Motor neuron (in vitro differentiated cells): ENCODE measurements around the gene WWOX. TPM values are rescaled to one million over a fixed set of nuclear protein-coding genes. Genes with fewer than 3 reads are reported as not detected.

Source experiments
- ATAC-seq, 8 experiments: fragments of 200-7000 bp; cut with Tn5 transposase; replicated peaks in 6 of 8; 2 replicates each; pipeline ENCODE4 v1.8.0; 2021; ENCODE audit warnings: mild to moderate bottlenecking in 8 of 8, moderate library complexity in 8 of 8
- H3K27ac ChIP-seq, 2 donors: fragments of 250-450 bp; sonication (Bioruptor Pico); 2 replicates each; pipeline ENCODE4 v1.9.0; 2021; ENCODE audit warnings: antibody characterized with exemption in 2 of 2, mild to moderate bottlenecking in 2 of 2, moderate library complexity in 1 of 2
- H3K4me1 ChIP-seq, 2 donors: fragments of 250-450 bp; sonication (Bioruptor Pico); replicated peaks in 1 of 2; 2 replicates each; pipeline ENCODE4 v1.6.1; 2021; ENCODE audit warnings: antibody characterized with exemption in 2 of 2, mild to moderate bottlenecking in 2 of 2, moderate library complexity in 1 of 2
- H3K4me3 ChIP-seq, 5 donors: fragments of 250-450 bp; sonication (Bioruptor Pico); 2 replicates each; pipeline ENCODE4 v1.9.0; 2021; ENCODE audit warnings: antibody characterized with exemption in 5 of 5, mild to moderate bottlenecking in 5 of 5, moderate library complexity in 4 of 5
- WGBS, 10 experiments: fragments of 450-650 bp; shearing (Covaris generic); methylation state at CpG; one replicate each; pipeline ENCODE4 v1.0.0; 2022; 5-methylcytosine and 5-hydroxymethylcytosine counted together
- in situ Hi-C, 9 experiments: fragments of 400-800 bp; cut with MboI; loops; one replicate each; pipeline ENCODE4 v1.15.0; 2021; ENCODE audit warnings: low sequenced_read_pairs in 9 of 9, low pct_unique_long_range_greater_than_20kb in 2 of 9; ENCODE audit not compliant: unreplicated experiment in 9 of 9
- total RNA-seq, 8 experiments: library from RNA; unstranded; fragments of 300-600 nt; gene quantifications; 2 replicates each; pipeline versions ENCODE4 v1.2.3 to v1.2.4, GENCODE V29; 2022

The WWOX gene
- total RNA-seq, 8 experiments from 2014 or later: 10.3 to 27.8 (median 12.3) TPM

DNA sequence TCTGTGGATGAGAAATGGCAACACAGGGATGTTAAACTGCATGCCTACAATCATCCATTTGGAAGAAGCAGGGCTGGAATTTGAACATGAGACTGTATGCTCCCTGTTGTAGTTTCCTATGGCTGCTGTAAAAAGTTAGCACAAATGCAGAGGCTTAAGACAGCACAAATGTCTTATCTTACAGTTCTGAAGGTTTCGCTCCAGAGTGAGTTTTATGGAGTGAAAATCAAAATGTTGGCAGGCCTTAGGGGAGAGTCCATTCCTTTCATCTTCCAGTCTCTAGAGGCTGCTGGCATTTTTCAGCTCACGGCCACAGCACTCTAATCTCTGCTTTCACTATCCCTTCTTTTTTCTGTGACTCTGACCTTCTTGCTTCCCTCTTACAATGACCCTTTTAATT, 660.1 kb downstream of the WWOX start:
- in situ Hi-C loops: no loop called here
- Histone ChIP-seq H3K4me3 (no peak overlapping the region), H3K27ac (no peak overlapping the region), H3K4me1 (peaks cover 5% of the 10 kb centered on the region in 2 donors)
- WGBS, 10 experiments: 20 to 100% (median 90%) methylated on average over 1 to 2 of the region's 2 CpGs; no CpG with 5 or more reads in 1 of the 10 experiments
- ATAC-seq: no peak

DNA sequence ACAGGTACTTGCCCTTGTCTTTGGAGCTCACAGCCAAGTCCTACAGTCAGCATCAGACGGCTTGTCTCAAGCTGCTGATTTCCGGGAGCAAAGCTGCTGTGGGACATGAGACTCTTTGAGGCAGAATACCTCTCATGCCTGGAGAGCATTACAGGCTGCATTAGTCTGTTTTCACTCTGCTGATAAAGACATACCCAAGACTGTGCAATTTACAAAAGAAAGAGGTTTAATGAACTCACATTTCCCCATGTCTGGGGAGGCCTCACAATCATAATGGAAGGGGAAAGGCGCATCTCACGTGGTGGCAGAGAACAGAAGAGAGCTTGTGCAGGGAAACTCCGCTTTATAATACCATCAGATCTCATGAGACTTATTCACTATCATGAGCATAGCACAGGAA, 661.2 kb downstream of the WWOX start:
- Histone ChIP-seq H3K27ac (no peak overlapping the region), H3K4me1 (peaks cover 3 to 5% of the 10 kb centered on the region in 2 donors), H3K4me3 (no peak overlapping the region)
- ATAC-seq: peak in 4 of 8 experiments; percentile 29 to 94 (median 86)
- 40 to 100% (median 73%) methylated on average over 1 to 4 of the region's 5 CpGs; no CpG with 5 or more reads in 5 of the 10 experiments for WGBS, 10 experiments
- in situ Hi-C loops: no loop called here

DNA sequence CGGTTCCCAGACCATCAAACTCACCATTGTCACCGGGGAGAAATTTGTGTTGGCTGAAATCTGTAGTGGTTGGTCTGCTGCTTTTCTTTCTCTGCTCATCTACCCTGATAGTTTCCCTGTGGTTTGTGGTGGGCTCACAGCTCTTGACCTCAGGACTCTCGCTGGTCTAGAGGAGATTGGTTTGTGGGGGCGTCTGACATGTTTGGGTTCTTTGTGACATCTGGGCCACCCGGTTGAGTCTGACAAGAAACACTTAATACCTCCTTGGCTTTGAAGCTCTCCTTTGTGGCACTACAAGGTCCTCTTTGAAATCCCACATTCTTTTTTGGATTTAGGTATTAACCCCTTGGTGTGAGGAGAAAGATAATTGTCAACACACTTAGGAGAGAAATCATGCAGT, 662.0 kb downstream of the WWOX start:
- ATAC-seq: no peak
- in situ Hi-C loops: no loop called here
- peaks cover 3 to 5% of the 10 kb centered on the region in 2 donors for H3K4me1 ChIP-seq
- H3K4me3 ChIP-seq: no peak overlapping the region
- WGBS, 10 experiments: 14 to 100% (median 85%) methylated on average over 2 to 4 of the region's 5 CpGs; no CpG with 5 or more reads in 4 of the 10 experiments
- no peak overlapping the region for H3K27ac ChIP-seq

DNA sequence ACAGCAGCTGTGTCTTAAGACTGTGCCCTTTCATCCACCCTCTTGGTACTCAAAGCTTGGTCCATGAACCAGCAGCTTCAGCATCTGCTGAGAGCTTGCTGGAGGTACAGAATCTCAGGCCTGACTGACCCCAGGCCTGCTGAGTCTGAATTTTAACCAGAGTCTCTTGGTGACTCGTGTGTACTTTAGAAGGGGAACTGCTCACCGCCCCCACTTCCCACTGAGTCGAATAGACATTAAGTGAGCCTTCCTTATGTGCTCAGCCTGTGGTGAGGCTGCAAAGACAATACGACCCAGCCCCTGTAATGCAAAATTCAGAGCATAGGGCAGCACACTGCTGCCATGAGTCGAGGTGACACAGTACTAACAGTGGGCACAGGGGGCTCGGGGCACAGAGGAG, 662.8 kb downstream of the WWOX start:
- in situ Hi-C loops: no loop called here

DNA sequence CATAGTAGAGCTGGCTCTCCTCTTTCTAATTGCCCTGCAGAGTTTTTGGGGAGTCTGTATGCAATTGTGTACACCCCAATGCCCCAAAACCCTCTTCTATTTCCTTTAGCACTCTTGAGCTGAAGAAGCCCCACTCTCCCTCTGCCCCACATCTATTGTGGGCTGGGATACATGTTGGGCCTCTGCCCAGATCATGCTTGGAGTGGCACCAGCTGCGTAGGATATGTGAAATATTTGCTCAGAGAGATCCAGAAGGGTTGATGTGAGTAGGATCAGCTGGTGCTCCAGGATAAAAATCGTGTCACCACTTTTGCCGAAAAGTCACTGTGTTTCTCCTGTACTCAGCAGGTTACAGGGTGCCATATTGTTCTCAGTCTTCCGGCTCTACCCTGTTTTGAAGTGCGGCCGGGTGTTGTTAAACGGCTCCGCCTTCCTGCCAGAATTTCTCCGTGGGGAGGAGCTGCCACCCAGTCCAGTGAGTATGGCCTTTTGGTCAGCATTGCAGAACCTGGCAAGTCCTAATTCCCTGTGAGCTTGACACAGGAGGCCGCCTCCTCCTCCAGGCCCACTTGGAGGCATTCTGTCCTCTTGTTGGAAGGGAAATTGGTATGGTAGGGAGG, 664.5 kb downstream of the WWOX start:
- in situ Hi-C loops: no loop called here
- H3K4me3 ChIP-seq: no peak overlapping the region
- no peak for ATAC-seq
- peaks cover 0 to 3% of the 10 kb centered on the region in 2 donors for H3K4me1 ChIP-seq
- no peak overlapping the region for H3K27ac ChIP-seq
- WGBS, 10 experiments: 67 to 100% (median 79%) methylated on average over 1 to 5 of the region's 10 CpGs; no CpG with 5 or more reads in 2 of the 10 experiments

More for the DNA sequence above, 662.8 kb downstream of the WWOX start:
- Histone ChIP-seq H3K4me1 (peaks cover 3 to 5% of the 10 kb centered on the region in 2 donors), H3K4me3 (no peak overlapping the region), H3K27ac (no peak overlapping the region)
- WGBS, 10 experiments: 0 to 37% methylated on average over 1 to 4 of the region's 6 CpGs; no CpG with 5 or more reads in 8 of the 10 experiments
- ATAC-seq: no peak

DNA sequence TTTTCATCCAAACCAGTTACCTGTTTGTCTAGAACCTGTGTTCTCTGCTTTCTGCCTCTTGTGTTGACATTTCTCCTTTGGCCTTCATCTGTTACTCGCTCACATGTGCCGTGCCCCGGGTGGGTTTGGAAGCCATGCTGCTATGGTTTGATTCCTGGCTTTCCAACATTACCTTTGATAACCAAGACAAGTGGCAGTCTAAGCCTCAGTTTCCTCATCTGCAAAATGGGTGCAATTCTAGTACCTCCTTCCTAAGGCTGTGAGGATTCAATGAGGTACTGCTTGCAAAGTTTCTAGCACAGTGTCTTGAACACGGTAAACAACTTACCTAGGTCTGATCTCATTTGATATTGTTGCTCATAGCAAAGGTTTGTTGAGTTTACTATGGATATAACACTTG, 665.0 kb downstream of the WWOX start:
- H3K4me3 ChIP-seq: no peak overlapping the region
- no peaks in the 10 kb centered on the region for H3K4me1 ChIP-seq
- no peak for ATAC-seq
- no peak overlapping the region for H3K27ac ChIP-seq
- WGBS, 10 experiments: 20 to 100% (median 90%) methylated on average over 1 to 4 of the region's 4 CpGs; no CpG with 5 or more reads in 1 of the 10 experiments
- in situ Hi-C loops: no loop called here

DNA sequence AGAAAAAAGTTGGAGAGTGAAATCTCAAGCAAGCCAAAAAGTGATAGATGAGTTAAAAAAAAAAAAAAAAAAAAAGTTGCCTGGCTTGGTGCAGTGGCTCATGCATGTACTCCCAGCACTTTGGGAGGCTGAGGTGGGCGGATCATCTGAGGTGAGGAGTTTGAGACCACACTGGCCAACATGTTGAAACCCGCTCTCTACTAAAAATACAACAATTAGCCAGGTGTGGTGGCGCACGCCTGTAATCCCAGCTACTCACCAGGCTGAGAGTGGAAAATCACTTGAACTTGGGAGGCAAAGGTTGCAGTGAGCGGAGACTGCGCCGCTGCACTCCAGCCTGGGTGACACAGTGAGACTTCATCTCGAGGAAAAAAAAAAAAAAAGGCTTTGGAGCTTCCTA, 668.8 kb downstream of the WWOX start:
- no peak overlapping the region for H3K4me3 ChIP-seq
- in situ Hi-C loops: no loop called here
- 29 to 100% (median 94%) methylated on average over 1 to 8 of the region's 8 CpGs for WGBS, 10 experiments
- H3K27ac ChIP-seq: no peak overlapping the region
- no peak for ATAC-seq
- H3K4me1 ChIP-seq: no peaks in the 10 kb centered on the region

DNA sequence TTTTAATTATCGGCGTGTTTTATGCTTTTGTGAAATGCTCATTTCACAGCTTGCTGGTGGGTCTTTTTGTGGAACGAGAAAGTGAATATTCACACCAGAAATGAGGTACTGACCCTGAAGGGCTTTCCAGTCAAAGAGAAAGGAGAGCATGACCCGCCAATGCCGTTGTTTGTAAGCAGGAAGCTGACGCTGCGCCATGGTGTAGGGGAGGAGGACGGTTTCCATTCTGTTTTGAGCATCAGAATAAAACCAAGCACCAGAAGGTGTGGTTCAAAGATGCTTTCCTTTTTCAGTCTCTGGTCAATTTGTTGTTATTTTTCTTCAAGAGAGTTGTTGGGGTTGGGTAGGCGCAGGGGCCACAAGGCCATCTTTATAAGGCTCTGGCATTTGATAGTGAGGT, 669.3 kb downstream of the WWOX start:
- H3K4me3 ChIP-seq: no peak overlapping the region
- ATAC-seq: no peak
- in situ Hi-C loops: no loop called here
- WGBS, 10 experiments: 70 to 100% (median 82%) methylated on average over 1 to 9 of the region's 9 CpGs
- H3K27ac ChIP-seq: no peak overlapping the region
- no peaks in the 10 kb centered on the region for H3K4me1 ChIP-seq

DNA sequence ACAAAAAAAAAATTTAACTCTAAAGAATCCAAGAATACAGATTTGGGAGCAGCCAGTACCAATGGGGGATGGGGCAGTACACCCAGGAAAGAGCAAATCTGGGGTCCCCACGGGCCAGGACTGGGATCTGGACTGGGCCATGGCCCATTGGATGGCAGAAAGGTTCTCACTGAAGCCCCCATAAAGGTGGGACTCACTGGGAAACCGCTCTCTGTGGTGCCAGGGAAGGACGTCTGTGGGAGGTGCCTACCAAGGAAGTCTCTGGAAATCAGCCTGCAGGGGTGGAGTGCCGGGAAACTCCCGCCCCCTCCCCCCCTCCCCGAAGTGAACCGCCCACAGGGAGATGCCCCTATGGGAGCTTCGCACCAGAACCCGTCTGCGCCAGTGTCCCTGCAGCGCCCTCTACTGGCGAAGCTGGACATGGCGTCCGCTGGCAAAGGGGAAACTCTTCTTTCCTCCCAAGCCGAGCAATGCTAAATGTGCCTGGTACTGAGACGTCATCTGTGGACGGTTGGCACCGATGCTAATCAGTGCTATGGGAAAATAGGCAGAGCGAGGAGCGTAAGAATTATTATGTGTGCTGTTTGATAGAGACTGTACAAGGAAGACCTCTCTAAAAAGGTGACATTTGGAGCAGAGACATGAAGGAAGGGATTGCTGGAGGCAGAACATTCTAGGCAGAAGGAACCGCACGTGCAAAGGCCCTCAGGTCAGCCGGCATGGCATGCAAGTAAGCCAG, 671.1 kb downstream of the WWOX start:
- WGBS, 10 experiments: 20 to 100% (median 78%) methylated on average over 1 to 8 of the region's 23 CpGs; no CpG with 5 or more reads in 2 of the 10 experiments
- ATAC-seq: peak; percentile 33 to 88 (median 48)
- Histone ChIP-seq H3K27ac (no peak overlapping the region), H3K4me3 (no peak overlapping the region), H3K4me1 (no peaks in the 10 kb centered on the region)
- in situ Hi-C loops: no loop called here

DNA sequence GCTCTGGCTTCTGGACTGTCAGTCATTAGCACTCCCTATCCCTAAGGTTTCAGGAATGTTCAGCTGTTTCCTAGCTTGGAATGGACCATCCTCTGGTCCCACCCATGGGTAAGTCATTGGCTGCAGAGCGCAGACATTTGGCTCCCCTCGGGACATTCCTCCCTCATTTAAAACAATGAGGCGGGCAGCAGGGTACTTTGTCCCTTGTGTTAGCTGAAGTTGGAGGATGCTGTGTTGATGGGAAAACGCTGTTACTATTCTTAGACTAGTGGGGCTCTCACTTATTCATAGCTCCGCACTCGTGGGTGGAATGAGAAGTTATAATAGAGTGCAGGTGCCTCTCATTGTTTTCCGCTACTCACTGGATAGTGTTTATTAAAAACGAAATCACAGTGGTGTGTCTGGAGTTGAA, 673.8 kb downstream of the WWOX start:
- Histone ChIP-seq H3K4me1 (peaks cover 2 to 5% of the 10 kb centered on the region in 2 donors), H3K4me3 (no peak overlapping the region), H3K27ac (no peak overlapping the region)
- 0 to 93% (median 78%) methylated on average over 1 to 8 of the region's 8 CpGs; no CpG with 5 or more reads in 1 of the 10 experiments for WGBS, 10 experiments
- no peak for ATAC-seq
- in situ Hi-C loops: no loop called here

DNA sequence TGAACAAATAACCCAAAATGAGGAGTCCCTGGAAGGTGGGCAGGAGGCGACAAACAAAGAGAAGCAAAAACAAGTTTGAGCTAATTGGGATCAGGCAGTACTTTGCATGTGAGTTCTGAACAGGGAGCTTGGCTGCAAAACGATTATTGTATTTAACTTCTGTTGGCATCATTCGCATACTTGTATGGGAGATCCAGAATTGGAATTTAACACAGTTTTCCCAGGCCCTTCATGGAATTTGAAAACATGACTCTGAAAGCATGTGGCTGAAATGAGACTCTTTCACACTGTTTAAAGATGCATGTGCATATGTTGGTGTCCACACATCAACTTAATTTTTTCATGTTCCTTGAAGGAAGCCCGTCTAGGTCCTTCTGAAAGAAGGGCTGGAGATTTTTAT, 674.3 kb downstream of the WWOX start:
- peak in 2 of 8 experiments; percentile 26 to 27 for ATAC-seq
- in situ Hi-C loops: no loop called here
- no peak overlapping the region for H3K27ac ChIP-seq
- WGBS, 10 experiments: 10 to 95% (median 59%) methylated on average over 1 to 4 of the region's 4 CpGs; no CpG with 5 or more reads in 2 of the 10 experiments
- peaks cover 3 to 5% of the 10 kb centered on the region in 2 donors for H3K4me1 ChIP-seq
- H3K4me3 ChIP-seq: no peak overlapping the region

DNA sequence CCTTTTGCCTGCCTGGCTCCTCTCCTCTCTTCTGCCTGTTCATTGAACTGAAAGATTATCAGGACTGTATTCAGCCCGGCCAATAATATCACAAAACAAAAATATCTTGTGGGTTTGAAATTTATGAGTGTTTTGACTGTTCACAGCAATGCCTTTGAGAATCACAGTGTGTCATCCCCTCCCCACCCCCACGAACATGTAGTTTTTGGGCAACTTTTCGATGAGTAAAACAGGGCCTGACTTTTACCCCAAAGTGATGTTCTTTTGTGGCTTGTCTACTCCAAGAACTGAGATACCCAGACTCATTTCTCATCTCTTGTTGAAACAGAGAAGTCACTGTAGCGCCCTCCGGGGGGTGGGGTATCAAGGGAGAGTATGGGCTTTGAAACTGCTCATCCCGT, 675.7 kb downstream of the WWOX start:
- WGBS, 10 experiments: 37 to 100% (median 92%) methylated on average over 1 to 5 of the region's 6 CpGs; no CpG with 5 or more reads in 1 of the 10 experiments
- ATAC-seq: no peak
- peaks cover 3 to 5% of the 10 kb centered on the region in 2 donors for H3K4me1 ChIP-seq
- H3K4me3 ChIP-seq: no peak overlapping the region
- no peak overlapping the region for H3K27ac ChIP-seq
- in situ Hi-C loops: no loop called here

DNA sequence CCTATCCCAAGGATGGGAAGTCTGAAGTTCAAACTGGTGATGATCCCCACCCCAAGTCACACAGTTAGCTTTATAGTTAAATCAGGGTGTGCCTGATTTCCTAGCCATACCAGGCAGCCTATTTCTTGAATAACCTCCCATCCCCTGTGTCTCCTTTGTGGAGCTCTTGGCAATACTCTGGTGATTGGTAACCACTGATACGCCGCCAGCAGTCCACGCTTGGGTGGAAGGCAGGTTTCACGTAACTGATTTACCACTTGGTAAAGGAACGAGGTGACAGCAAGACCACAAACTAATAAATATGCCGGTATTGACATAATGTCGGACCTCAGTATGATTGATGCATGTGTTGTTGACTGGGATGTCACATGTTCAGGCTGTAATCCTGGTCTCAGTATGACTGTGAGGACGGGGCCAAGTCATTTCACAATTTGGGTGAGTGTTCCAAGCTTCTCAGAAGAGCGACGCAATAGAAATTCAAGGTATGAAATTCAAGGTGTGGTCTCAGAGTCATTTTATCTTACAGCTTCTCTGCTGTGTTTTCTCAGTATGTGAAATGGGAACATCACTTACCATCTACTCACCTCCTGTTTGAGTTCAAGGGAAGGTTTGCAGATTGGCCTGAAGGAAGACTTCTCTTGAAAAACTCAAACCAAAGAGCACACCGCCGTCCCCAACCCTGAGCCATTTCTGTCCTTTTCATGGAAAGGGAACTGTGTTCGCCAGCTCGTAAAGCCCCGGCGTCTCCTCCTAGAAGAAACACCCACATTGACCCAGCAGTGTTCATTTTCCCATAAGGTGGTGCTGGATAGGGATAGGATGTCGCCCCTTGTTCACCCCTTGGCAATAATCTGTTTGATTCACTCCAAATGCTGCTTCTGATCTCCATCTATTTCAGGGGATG, 678.9 kb downstream of the WWOX start:
- 50 to 100% (median 84%) methylated on average over 3 to 14 of the region's 17 CpGs; no CpG with 5 or more reads in 1 of the 10 experiments for WGBS, 10 experiments

More for the DNA sequence above, 678.9 kb downstream of the WWOX start:
- ATAC-seq: peak in 2 of 8 experiments; percentile 12 to 58
- in situ Hi-C loops: no loop called here
- H3K27ac ChIP-seq: no peak overlapping the region
- peaks cover 3 to 5% of the 10 kb centered on the region in 2 donors for H3K4me1 ChIP-seq
- H3K4me3 ChIP-seq: no peak overlapping the region
